GM19193 (cell line): ENCODE measurements around the gene SYT14.

Source experiments
- POLR2A ChIP-seq: IDR thresholded peaks from 4 replicates; pipeline ENCODE4 v1.6.1; 2011; ENCODE audit not compliant: insufficient read depth, insufficient read length; ENCODE audit errors: extremely low read depth

Gene SYT14

DNA sequence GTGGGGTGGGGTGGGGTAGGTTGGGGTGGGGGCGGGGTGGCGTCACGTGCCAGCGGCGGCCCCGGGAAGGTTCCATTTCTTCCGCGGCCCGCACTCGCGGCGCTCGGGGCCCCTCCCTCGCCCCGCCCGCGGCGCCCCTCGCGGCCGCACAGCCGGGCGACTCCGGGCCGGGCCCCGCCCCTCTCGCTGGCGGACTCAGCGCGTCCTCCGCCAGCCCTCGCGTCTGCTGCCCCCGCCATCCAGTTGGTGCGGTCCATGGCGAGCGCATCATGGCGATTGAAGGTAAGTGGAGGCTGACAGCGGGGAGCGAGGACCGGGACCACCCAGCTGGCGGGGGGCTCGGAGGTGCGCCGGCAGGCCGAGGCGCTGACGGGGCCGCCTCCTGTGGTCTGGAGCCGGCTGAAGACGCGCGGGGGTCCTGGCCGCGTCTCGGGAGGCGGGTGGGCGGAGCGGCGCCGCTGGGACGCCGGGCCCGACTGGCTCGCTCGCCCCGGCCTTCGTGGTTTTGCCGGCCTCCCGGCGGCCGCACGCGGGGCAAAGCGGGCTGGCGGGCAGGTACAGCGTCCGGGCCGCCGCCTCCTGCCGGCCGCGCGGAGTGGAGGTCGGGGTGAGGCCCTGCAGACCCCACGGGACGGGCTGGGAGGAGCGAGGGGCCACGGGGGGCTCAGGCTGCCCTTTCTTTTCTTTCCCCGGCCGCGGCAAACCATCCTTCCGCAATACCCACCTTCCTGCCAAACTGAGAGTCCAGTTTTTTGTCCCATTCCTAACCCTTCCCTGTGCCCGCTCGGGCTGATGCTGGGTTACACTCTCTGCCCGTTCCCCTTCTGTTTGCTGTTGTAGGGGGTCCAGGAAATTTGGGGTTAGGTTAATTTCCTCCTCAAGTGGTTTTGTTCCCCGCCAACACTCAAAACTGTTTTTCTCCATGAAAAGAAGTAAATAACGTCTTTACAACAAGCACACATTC, at the start of gene SYT14:
SYT14 (plus strand) TSS at position 222 of the 964 bp plus-strand sequence; CDS start at position 270, 48 bp downstream.
- no peak for TF ChIP-seq POLR2A

DNA sequence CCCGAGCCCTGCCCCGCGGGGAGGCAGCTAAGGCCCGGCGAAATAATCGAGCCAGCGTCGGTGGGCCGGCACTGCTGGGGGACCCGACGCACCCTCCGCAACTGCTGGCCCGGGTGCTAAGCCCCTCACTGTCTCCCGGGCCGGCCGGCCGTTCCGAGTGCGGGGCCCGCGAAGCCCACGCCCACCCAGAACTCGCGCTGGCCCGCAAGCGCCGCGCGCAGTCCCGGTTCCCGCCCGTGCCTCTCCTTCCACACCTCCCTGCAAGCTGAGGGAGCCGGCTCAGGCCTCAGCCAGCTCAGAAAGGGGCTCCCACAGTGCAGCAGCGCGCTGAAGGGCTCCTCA, 49.0 kb upstream of the SYT14 start:
- TF ChIP-seq POLR2A: no peak

- TF ChIP-seq POLR2A: no peak
Observed at GRCh38 chr1:209890641-209891330, 47.2 kb upstream of the SYT14 start.

GRCh38 chr1:209893751-209894150, 44.3 kb upstream of the SYT14 start:
- TF ChIP-seq POLR2A: no peak

DNA sequence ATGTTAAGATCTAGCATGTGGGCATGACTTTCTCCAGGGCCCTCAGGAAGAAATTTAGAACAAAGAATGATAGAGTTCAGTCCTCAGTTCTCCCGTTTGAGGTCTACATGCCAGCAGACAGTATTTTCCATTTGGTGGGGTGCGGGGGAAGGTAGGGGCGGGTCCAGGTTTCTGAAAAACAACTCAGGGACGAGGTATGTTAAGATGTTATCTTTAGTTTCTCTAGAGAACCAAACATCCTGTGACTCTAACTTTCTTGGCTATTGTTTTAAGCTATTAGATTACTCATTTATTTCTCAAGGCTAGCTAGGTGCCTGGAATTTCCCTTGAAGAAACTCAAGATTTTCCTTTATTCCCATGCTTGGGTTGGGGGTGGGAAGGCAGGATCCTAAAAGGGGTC, 42.3 kb upstream of the SYT14 start:
- no peak for TF ChIP-seq POLR2A

- no peak for TF ChIP-seq POLR2A
Observed at GRCh38 chr1:209896346-209896745, 41.7 kb upstream of the SYT14 start.

DNA sequence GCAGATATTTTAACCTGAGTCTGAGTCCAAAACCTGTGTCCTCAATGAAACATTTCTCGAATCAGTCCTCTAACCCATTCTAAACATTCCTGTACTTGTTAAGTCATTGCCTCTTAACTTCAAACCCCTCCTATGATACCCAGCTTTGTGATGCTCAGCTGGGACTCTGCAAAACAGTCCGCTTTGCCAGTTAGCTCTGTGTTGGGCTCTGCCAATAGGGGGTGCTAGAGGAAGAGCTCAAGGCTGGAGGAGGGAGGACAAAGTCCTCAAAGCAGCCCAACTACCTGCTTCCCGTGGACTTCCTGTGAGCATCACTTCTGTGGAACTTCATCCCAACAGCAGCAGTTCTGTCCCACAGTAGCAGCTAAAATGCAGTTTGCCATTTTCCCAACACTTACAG, 38.1 kb upstream of the SYT14 start:
- TF ChIP-seq POLR2A: no peak

- no peak for TF ChIP-seq POLR2A
Observed at GRCh38 chr1:209900734-209901133, 37.3 kb upstream of the SYT14 start.

DNA sequence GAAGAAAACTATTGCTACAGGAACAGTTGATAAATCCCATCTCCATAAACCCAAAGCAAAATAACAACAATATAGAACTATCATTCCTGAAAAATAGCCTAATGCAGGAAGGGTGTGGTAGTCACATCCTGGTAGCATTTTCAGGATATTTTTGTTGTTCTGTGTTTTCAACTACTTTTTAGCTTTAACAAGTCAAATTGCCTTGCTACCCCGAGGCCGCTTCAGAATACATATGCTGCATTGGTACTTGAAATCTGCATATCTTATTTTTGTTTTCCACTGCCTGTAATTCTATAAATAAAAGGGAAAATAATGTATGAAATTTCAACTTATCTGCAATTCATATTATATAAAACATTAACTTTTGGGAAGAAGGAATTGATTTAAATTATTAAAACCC, 36.8 kb upstream of the SYT14 start:
- no peak for TF ChIP-seq POLR2A

- TF ChIP-seq POLR2A: no peak
Observed at GRCh38 chr1:209911746-209912145, 26.3 kb upstream of the SYT14 start.

- TF ChIP-seq POLR2A: no peak
Observed at GRCh38 chr1:209912306-209912705, 25.7 kb upstream of the SYT14 start.

GRCh38 chr1:209920844-209921243, 17.2 kb upstream of the SYT14 start:
- TF ChIP-seq POLR2A: no peak

- no peak for TF ChIP-seq POLR2A
Observed at GRCh38 chr1:209924390-209924789, 13.6 kb upstream of the SYT14 start.

- TF ChIP-seq POLR2A: no peak
Observed at GRCh38 chr1:209926045-209926444, 12.0 kb upstream of the SYT14 start.

DNA sequence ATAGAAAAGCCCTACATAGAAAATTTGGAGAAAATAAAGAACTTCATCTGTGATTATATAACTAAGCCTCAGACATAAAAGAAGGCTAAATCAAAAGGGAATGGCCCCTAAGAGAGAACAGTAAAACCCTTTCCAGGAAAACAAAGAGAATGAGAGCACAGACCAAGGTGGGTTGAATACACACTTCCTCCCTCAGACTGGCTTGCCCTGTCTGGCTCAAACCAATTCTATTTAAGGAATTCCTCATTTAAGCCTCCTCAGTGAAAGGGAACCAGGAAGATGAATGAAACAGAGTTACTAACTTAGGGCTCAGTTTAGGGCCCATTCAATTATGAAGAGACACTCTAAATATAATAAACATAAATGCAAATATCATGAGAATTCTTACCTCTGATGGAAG, 10.6 kb upstream of the SYT14 start:
- TF ChIP-seq POLR2A: no peak

DNA sequence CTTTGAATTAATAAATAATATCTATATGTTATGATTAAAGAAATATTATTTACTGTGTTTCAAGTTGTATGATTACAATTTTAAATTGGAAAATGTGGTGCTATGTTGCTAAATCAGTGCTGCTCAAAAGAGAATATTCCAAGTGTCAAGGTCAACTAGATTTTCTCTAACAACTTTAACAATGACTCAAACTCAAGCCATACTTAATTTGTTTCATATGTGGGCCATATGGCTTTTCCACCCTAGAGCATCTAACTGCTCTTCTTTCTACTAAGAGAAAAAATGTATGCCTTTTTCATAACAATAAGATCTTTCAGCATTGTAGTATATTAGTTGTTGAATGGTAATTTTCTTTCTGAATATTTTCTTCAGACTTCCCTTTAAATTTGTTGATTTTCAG, 8.3 kb upstream of the SYT14 start:
- TF ChIP-seq POLR2A: no peak
